Measurements from ENCODE around the gene N4BP2L1.

Gene N4BP2L1

DNA sequence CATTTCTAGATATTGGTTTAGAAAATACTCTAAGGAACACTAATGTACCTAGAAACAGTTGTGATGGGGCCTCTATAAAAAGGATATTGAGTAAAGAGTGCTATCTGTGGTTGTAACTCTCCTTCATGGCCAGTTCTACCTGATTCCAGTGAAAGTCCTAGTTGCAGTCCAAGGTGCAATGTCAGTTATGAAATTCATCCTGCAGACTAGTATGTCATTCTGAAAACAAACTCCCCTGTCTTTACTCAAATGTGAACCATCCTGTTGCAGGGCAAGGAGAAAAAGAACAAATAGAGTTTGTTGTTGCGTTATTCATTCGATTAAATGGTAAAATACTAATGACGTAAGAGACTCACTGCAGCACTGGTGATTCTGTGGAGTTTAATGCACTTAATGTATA is 18.3 kb upstream of the N4BP2L1 start:
- Histone ChIP-seq H3K27me3 (replicated peaks; ENCODE audit: control insufficient read depth, insufficient read depth, low read length) (no peaks in the 10 kb centered on the region), H3K36me3 (ENCODE audit: control insufficient read depth, insufficient read depth, low read length) (no peaks in the 10 kb centered on the region), H3K4me3 (replicated peaks; ENCODE audit: low read depth, low read length) (no peak overlapping the region)
- TF ChIP-seq, protein P1, sequence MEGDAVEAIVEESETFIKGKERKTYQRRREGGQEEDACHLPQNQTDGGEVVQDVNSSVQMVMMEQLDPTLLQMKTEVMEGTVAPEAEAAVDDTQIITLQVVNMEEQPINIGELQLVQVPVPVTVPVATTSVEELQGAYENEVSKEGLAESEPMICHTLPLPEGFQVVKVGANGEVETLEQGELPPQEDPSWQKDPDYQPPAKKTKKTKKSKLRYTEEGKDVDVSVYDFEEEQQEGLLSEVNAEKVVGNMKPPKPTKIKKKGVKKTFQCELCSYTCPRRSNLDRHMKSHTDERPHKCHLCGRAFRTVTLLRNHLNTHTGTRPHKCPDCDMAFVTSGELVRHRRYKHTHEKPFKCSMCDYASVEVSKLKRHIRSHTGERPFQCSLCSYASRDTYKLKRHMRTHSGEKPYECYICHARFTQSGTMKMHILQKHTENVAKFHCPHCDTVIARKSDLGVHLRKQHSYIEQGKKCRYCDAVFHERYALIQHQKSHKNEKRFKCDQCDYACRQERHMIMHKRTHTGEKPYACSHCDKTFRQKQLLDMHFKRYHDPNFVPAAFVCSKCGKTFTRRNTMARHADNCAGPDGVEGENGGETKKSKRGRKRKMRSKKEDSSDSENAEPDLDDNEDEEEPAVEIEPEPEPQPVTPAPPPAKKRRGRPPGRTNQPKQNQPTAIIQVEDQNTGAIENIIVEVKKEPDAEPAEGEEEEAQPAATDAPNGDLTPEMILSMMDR (IDR thresholded peaks at IDR 0.05; ENCODE audit: insufficient read depth, low read length, poor library complexity, severe bottlenecking) = no peak
- DNase-seq (ENCODE audit: extremely low read depth, insufficient read length) = no peak

DNA sequence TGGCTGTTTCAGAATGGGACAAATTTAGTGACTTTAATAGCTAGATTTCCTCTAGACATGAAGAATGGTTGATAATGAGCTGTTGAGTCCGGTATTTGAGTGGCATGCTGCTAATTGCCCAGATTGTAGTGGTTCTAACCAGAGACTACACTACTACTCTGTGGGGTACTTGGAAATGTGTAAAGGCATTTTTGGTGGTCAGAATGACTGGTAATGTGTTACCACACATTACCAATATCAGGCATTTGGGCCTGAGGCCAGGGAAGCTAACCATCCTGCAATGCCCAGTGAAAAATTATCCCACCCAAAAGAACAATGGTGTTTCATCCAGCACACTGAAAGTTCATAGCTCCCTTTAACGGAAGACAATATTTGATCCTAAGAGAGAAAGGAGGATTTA is 17.5 kb upstream of the N4BP2L1 start:
- no peak for DNase-seq (ENCODE audit: extremely low read depth, insufficient read length)
- Histone ChIP-seq H3K4me3 (replicated peaks; ENCODE audit: low read depth, low read length) (no peak overlapping the region), H3K36me3 (ENCODE audit: control insufficient read depth, insufficient read depth, low read length) (no peaks in the 10 kb centered on the region), H3K27me3 (replicated peaks; ENCODE audit: control insufficient read depth, insufficient read depth, low read length) (no peaks in the 10 kb centered on the region)
- TF ChIP-seq, protein P1 (IDR thresholded peaks at IDR 0.05; ENCODE audit: insufficient read depth, low read length, poor library complexity, severe bottlenecking) = no peak

DNA sequence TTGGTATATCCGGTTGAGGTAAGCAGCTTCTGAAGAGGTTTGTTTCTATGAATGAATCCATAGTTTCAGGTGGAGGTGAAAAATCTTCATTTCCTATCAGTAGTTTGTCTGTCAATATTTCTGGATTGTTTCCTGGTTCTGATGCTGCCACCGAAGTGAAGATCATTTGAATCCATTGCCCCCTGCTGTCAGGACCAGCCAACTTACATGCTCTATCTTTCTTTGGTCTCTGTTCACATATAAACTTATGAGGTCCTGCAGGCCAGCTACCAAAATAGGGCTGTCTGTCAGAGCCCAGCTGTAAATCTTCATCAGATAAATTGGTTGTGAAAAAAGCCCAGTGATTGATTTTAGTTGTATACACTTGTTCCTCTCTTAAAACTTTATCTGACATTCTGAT is 15.2 kb upstream of the N4BP2L1 start:
- H3K27me3 ChIP-seq (replicated peaks; ENCODE audit: control insufficient read depth, insufficient read depth, low read length) = no peaks in the 10 kb centered on the region
- no peaks in the 10 kb centered on the region for H3K36me3 ChIP-seq (ENCODE audit: control insufficient read depth, insufficient read depth, low read length)
- TF ChIP-seq, protein P1 (IDR thresholded peaks at IDR 0.05; ENCODE audit: insufficient read depth, low read length, poor library complexity, severe bottlenecking) = peak; percentile 62
- H3K4me3 ChIP-seq (replicated peaks; ENCODE audit: low read depth, low read length) = no peak overlapping the region
- peak; percentile 34 for DNase-seq (ENCODE audit: extremely low read depth, insufficient read length)

DNA sequence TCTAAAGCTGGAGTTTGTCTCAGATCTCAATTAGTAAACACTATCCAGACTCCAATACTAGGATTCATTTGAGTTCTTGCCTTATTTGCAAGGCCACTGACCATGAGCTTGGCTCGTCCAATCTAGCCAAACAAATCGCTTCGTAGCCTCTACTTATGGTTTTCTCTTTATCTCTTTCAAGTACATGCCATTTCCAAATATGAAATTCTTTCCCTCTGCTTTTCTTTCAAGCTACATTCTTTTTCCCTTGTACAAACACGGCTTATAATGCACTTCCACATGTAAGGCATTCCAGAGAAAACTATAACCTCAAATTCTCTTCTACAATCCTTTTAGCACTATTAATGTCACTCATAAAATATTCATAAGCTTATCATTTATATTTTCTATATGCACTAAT is 10.9 kb upstream of the N4BP2L1 start:
- H3K4me3 ChIP-seq (replicated peaks; ENCODE audit: low read depth, low read length) = no peak overlapping the region
- no peak for DNase-seq (ENCODE audit: extremely low read depth, insufficient read length)
- no peaks in the 10 kb centered on the region for H3K36me3 ChIP-seq (ENCODE audit: control insufficient read depth, insufficient read depth, low read length)
- no peaks in the 10 kb centered on the region for H3K27me3 ChIP-seq (replicated peaks; ENCODE audit: control insufficient read depth, insufficient read depth, low read length)
- TF ChIP-seq, protein P1 (IDR thresholded peaks at IDR 0.05; ENCODE audit: insufficient read depth, low read length, poor library complexity, severe bottlenecking) = no peak

DNA sequence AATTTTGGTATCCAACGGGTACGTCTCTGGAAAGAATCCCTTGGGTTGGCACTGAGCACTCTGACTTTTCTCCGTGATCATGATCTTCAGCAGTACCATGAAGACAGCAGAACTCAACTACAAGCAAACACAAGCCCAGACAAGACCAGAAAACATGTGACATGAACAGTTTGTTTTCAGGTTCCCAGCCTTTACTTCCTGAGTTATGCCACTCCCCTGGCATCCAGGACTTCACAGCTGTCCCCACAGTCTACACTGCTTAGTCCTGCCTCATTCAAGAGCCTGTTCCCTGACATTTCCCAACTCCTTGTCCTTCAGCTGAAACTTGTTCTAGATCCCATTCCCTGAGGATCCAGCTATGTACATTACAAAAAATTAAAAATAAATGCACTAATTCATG is 4.9 kb upstream of the N4BP2L1 start:
- H3K4me3 ChIP-seq (replicated peaks; ENCODE audit: low read depth, low read length) = no peak overlapping the region
- TF ChIP-seq, protein P1 (IDR thresholded peaks at IDR 0.05; ENCODE audit: insufficient read depth, low read length, poor library complexity, severe bottlenecking) = no peak
- no peak for DNase-seq (ENCODE audit: extremely low read depth, insufficient read length)

DNA sequence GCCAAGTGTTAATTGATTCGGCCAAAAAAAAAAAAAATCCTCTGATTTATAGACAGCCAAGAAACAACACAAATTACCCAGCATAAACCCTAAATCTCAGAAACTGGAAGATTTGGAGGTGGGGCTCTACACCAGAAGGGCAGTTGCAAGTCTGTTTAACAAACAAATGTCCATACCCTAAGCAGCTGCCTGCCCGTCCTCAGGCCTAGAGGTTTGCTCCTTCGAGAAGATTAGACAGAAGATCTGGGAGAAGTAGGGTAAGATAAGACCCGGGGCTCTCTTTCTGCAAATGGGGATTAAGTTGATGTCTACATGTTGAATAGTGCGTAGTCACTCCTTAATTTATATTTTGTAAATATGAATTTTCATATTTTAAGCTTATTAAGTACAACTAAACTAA is 3.4 kb upstream of the N4BP2L1 start:
- no peak overlapping the region for H3K4me3 ChIP-seq (replicated peaks; ENCODE audit: low read depth, low read length)
- TF ChIP-seq, protein P1 (IDR thresholded peaks at IDR 0.05; ENCODE audit: insufficient read depth, low read length, poor library complexity, severe bottlenecking) = no peak
- no peaks in the 10 kb centered on the region for H3K36me3 ChIP-seq (ENCODE audit: control insufficient read depth, insufficient read depth, low read length)
- no peak for DNase-seq (ENCODE audit: extremely low read depth, insufficient read length)
- no peaks in the 10 kb centered on the region for H3K27me3 ChIP-seq (replicated peaks; ENCODE audit: control insufficient read depth, insufficient read depth, low read length)

More for the DNA sequence above, 4.9 kb upstream of the N4BP2L1 start:
- Histone ChIP-seq H3K27me3 (replicated peaks; ENCODE audit: control insufficient read depth, insufficient read depth, low read length) (no peaks in the 10 kb centered on the region), H3K36me3 (ENCODE audit: control insufficient read depth, insufficient read depth, low read length) (no peaks in the 10 kb centered on the region)
